ENCODE measurements around the gene AGL.
A peak's percentile ranks its signal among the peaks of the same experiment; 100 is the strongest.
"Not testable (repeated sequence)": the region's sequence is repeated elsewhere in the genome, so short reads cannot be mapped to it uniquely, and the experiment has no call there.

The AGL gene

GRCh38 chr1:99950486-99950885 lies 100.3 kb downstream of the AGL start:
- DNase-seq, result no peak

- no peak for DNase-seq
Measured at GRCh38 chr1:99952522-99952921, 102.4 kb downstream of the AGL start.

- DNase-seq, result no peak
Measured at GRCh38 chr1:99955375-99955774, 105.2 kb downstream of the AGL start.

- DNase-seq, result no peak
Measured at GRCh38 chr1:99956755-99957154, 106.6 kb downstream of the AGL start.

- no peak for DNase-seq
Measured at GRCh38 chr1:99957818-99958217, 107.7 kb downstream of the AGL start.

GRCh38 chr1:99959189-99959705 lies 109.1 kb downstream of the AGL start:
- not testable (repeated sequence) for DNase-seq

GRCh38 chr1:99960260-99960659 lies 110.1 kb downstream of the AGL start:
- not testable (repeated sequence) for DNase-seq

GRCh38 chr1:99963041-99963795 lies 113.1 kb downstream of the AGL start:
- DNase-seq, result no peak

- no peak for DNase-seq
Measured at GRCh38 chr1:99964806-99965205, 114.6 kb downstream of the AGL start.

GRCh38 chr1:99965646-99966375 lies 115.7 kb downstream of the AGL start:
- DNase-seq, result no peak

GRCh38 chr1:99968214-99968613 lies 118.1 kb downstream of the AGL start:
- DNase-seq, result no peak

GRCh38 chr1:99969260-99969728 lies 119.1 kb downstream of the AGL start:
- no peak for DNase-seq

GRCh38 chr1:99969729-99970621 lies 119.8 kb downstream of the AGL start, which contains the start of gene SLC35A3:
Gene SLC35A3, plus strand, starts transcription at chr1:99969996. Its CDS starts 23,559 bp downstream, at chr1:99993555.
- DNase-seq, result peak; percentile 52 to 66 (median 61)

GRCh38 chr1:99970713-99971255 lies 120.6 kb downstream of the AGL start:
- DNase-seq, result no peak

GRCh38 chr1:99972066-99972465 lies 121.9 kb downstream of the AGL start:
- DNase-seq, result not testable (repeated sequence)
